WTC11 (cell line): Measurements from ENCODE around the gene OCA2. TPM values are rescaled to one million over a fixed set of nuclear protein-coding genes. Genes with fewer than 3 reads are reported as not detected.
"Not testable (repeated sequence)": the region's sequence is repeated elsewhere in the genome, so short reads cannot be mapped to it uniquely, and the experiment has no call there.

ENCODE experiments used
- ATAC-seq: fragments of 200-7000 bp; cut with Tn5 transposase; 2 replicates; pipeline ENCODE4 v1.10.0; 2021; ENCODE audit warnings: mild to moderate bottlenecking, moderate library complexity
- CTCF ChIA-PET: fragments of 300-600 bp; sonication (Branson Sonifier 250); formaldehyde crosslinking; loops from one replicate; lab custom pipeline; 2021; ENCODE audit warnings: antibody characterized with exemption; lab: Charles Lee
- POLR2A ChIA-PET: fragments of 350-600 bp; sonication (Branson Sonifier 250); formaldehyde crosslinking; loops from one replicate; lab custom pipeline; 2021; ENCODE audit warnings: antibody characterized with exemption; lab: Charles Lee
- DNase-seq: peaks from one replicate; pipeline ENCODE4 v3.0.0; 2021; ENCODE audit warnings: low spot score
- H3K27ac Mint-ChIP-seq: 2 replicates; pipeline ENCODE4 v1.8.0; 2021; ENCODE audit warnings: mixed read lengths
- H3K27me3 Mint-ChIP-seq: 2 replicates; pipeline ENCODE4 v1.8.0; 2021; ENCODE audit warnings: low read depth, mild to moderate bottlenecking, moderate library complexity, mixed read lengths
- H3K36me3 Mint-ChIP-seq: 2 replicates; pipeline ENCODE4 v1.8.0; 2021; ENCODE audit warnings: mixed read lengths
- H3K4me1 Mint-ChIP-seq: 2 replicates; pipeline ENCODE4 v1.8.0; 2022; ENCODE audit warnings: mixed read lengths
- H3K4me3 Mint-ChIP-seq: 2 replicates; pipeline ENCODE4 v1.8.0; 2021; ENCODE audit warnings: mild to moderate bottlenecking, moderate library complexity, mixed read lengths
- H3K9me3 Mint-ChIP-seq: 2 replicates; pipeline ENCODE4 v1.8.0; 2021; ENCODE audit warnings: mixed read lengths
- ATF1 ChIP-seq: sonication (generic); formaldehyde crosslinking; IDR thresholded peaks from 2 replicates; pipeline ENCODE4 v1.8.1; 2023; ENCODE audit warnings: mild to moderate bottlenecking, moderate library complexity, missing genetic modification reagents
- ELF4 ChIP-seq: sonication (generic); formaldehyde crosslinking; IDR thresholded peaks from 2 replicates; pipeline ENCODE4 v1.8.1; 2022; ENCODE audit warnings: low read depth, mild to moderate bottlenecking, moderate library complexity, missing genetic modification reagents
- EMX1 ChIP-seq: fragments of 250-450 bp; sonication (Bioruptor Pico); IDR thresholded peaks from 2 replicates; pipeline ENCODE4 v1.8.0; 2021; ENCODE audit warnings: mild to moderate bottlenecking
- ESRRA ChIP-seq: sonication (generic); formaldehyde crosslinking; IDR thresholded peaks from 2 replicates; pipeline ENCODE4 v1.8.1; 2022; ENCODE audit warnings: mild to moderate bottlenecking, missing genetic modification reagents, borderline replicate concordance
- FOXP4 ChIP-seq: sonication (generic); formaldehyde crosslinking; IDR thresholded peaks from 2 replicates; pipeline ENCODE4 v1.8.0; 2022; ENCODE audit warnings: mild to moderate bottlenecking, missing genetic modification reagents
- IRF1 ChIP-seq: sonication (generic); formaldehyde crosslinking; IDR thresholded peaks from 2 replicates; pipeline ENCODE4 v1.8.0; 2023; ENCODE audit warnings: missing genetic modification reagents
- NFYB ChIP-seq: sonication (generic); formaldehyde crosslinking; conservative IDR thresholded peaks from 2 replicates; pipeline ENCODE4 v1.8.0; 2022; ENCODE audit warnings: low read depth, missing genetic modification reagents
- NR1H2 ChIP-seq: sonication (generic); formaldehyde crosslinking; IDR thresholded peaks from 2 replicates; pipeline ENCODE4 v1.9.0; 2021; ENCODE audit warnings: mild to moderate bottlenecking, moderate library complexity, missing genetic modification reagents
- USF1 ChIP-seq: sonication (generic); formaldehyde crosslinking; IDR thresholded peaks from 2 replicates; pipeline ENCODE4 v1.8.0; 2022; ENCODE audit warnings: mild to moderate bottlenecking, missing genetic modification reagents
- ZNF138 ChIP-seq: sonication (generic); formaldehyde crosslinking; conservative IDR thresholded peaks from 2 replicates; pipeline ENCODE4 v1.8.1; 2022; ENCODE audit warnings: mild to moderate bottlenecking, moderate library complexity, missing genetic modification reagents
- ZNF232 ChIP-seq: sonication (generic); formaldehyde crosslinking; IDR thresholded peaks from 2 replicates; pipeline ENCODE4 v1.8.0; 2022; ENCODE audit warnings: mild to moderate bottlenecking, missing genetic modification reagents
- ZNF281 ChIP-seq: sonication (generic); formaldehyde crosslinking; IDR thresholded peaks from 2 replicates; pipeline ENCODE4 v1.8.0; 2023; ENCODE audit warnings: mild to moderate bottlenecking, missing genetic modification reagents
- ZNF416 ChIP-seq: fragments of 250-450 bp; sonication (Bioruptor Pico); IDR thresholded peaks from 2 replicates; pipeline ENCODE4 v1.9.0; 2021; ENCODE audit warnings: mild to moderate bottlenecking, inconsistent platforms
- ZNF425 ChIP-seq: fragments of 250-450 bp; sonication (Bioruptor Pico); conservative IDR thresholded peaks from 2 replicates; pipeline ENCODE4 v1.9.0; 2021; ENCODE audit warnings: mild to moderate bottlenecking
- ZNF532 ChIP-seq: fragments of 250-450 bp; sonication (Bioruptor Pico); IDR thresholded peaks from 2 replicates; pipeline ENCODE4 v1.9.0; 2021; ENCODE audit warnings: mild to moderate bottlenecking, borderline replicate concordance
- ZNF671 ChIP-seq: fragments of 250-450 bp; sonication (Bioruptor Pico); IDR thresholded peaks from 2 replicates; pipeline ENCODE4 v1.8.0; 2021; ENCODE audit warnings: mild to moderate bottlenecking
- total RNA-seq: library from RNA; stranded (reverse); gene quantifications from 3 replicates; pipeline ENCODE4 v1.2.3, GENCODE V29; 2021
- TF ChIP-seq, protein P1 (sequence below): fragments of 250-450 bp; sonication (Bioruptor Pico); IDR thresholded peaks from 2 replicates; pipeline ENCODE4 v1.9.0; 2021; ENCODE audit warnings: mild to moderate bottlenecking

OCA2 gene
- total RNA-seq, 1 experiment from 2014 or later, result 0.39 TPM

GRCh38 chr15:27767430-27767829 is 331.7 kb downstream of the OCA2 start:
- H3K27me3 Mint-ChIP-seq, DNase-seq: not testable (repeated sequence)
- Mint-ChIP-seq H3K9me3 (peaks cover 16% of the 10 kb centered on the region), H3K4me1 (peaks cover 40% of the 10 kb centered on the region), H3K36me3 (peaks cover 12% of the 10 kb centered on the region)
- TF ChIP-seq NFYB (CRISPR knock-in tag), result peak; percentile 63
- TF ChIP-seq, all 79 proteins: peak for 1; not testable (repeated sequence) for 78
- CTCF ChIA-PET, result interaction anchor here (1.0 to 3.3 kb wide), 5 partner anchors 22 to 876 kb away, joined by 3 to 20 read pairs (median 6); no protein-coding TSS in a partner anchor
- POLR2A ChIA-PET, H3K27ac Mint-ChIP-seq, H3K4me3 Mint-ChIP-seq, ATAC-seq: not testable (repeated sequence)

DNA sequence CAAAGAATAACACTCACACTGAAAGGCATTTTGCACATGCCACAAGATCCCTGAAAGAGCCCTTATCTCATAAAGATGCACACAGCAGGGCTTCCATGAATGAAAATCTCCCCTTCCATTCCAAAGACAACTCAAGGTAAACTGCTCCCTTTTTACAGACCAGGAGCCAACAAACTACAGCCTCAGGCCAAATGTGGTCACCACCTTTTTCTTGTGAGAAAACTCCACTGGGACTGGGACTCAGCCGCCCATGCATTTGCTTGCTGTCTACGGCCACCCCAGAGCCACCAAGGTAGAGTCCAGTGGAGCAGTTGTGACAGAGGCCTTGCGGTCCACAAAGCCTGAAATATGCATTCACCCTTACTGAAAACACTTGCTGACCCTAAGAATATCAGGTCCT is 334.8 kb downstream of the OCA2 start:
- H3K27me3 Mint-ChIP-seq, result peaks cover 5% of the 10 kb centered on the region; the same call in 1 of the 2 replicates
- TF ChIP-seq ZNF532 (CRISPR knock-in tag) (no peak), ZNF232 (CRISPR knock-in tag) (no peak), EMX1 (CRISPR knock-in tag) (no peak), IRF1 (CRISPR knock-in tag) (no peak), ZNF281 (no peak), ZNF416 (CRISPR knock-in tag) (no peak), ZNF671 (CRISPR knock-in tag) (no peak)
- TF ChIP-seq, protein P1, sequence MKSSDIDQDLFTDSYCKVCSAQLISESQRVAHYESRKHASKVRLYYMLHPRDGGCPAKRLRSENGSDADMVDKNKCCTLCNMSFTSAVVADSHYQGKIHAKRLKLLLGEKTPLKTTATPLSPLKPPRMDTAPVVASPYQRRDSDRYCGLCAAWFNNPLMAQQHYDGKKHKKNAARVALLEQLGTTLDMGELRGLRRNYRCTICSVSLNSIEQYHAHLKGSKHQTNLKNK (CRISPR knock-in tag), result no peak
- TF ChIP-seq, all 79 proteins: peak for 0
- ATAC-seq, result peak; percentile 43

GRCh38 chr15:27763514-27763913 is 335.6 kb downstream of the OCA2 start:
- Mint-ChIP-seq H3K9me3 (peaks cover 17% of the 10 kb centered on the region), H3K4me3 (no peak overlapping the region), H3K4me1 (peaks cover 30% of the 10 kb centered on the region), H3K27me3 (peaks cover 5% of the 10 kb centered on the region; the same call in 1 of the 2 replicates), H3K36me3 (peaks cover 12% of the 10 kb centered on the region), H3K27ac (no peak overlapping the region)
- TF ChIP-seq ZNF425 (CRISPR knock-in tag) (no peak), FOXP4 (CRISPR knock-in tag) (no peak), USF1 (CRISPR knock-in tag) (no peak), ELF4 (CRISPR knock-in tag) (no peak), ATF1 (CRISPR knock-in tag) (no peak), ZNF138 (no peak), NR1H2 (CRISPR knock-in tag) (no peak), ESRRA (CRISPR knock-in tag) (no peak)
- ChIA-PET POLR2A (no interaction called here), CTCF (interaction anchor here (1.0 kb wide), 1 partner anchor 84 kb away, joined by 3 read pairs; no protein-coding TSS in a partner anchor)
- DNase-seq (no peak), ATAC-seq (no peak)

More for the DNA sequence above, 334.8 kb downstream of the OCA2 start:
- ChIA-PET POLR2A (no interaction called here), CTCF (no interaction called here)
- no peak for DNase-seq
- H3K27ac Mint-ChIP-seq, result no peak overlapping the region
- peaks cover 38% of the 10 kb centered on the region for H3K4me1 Mint-ChIP-seq
- peaks cover 12% of the 10 kb centered on the region for H3K36me3 Mint-ChIP-seq
- H3K9me3 Mint-ChIP-seq, result peaks cover 16% of the 10 kb centered on the region
- no peak overlapping the region for H3K4me3 Mint-ChIP-seq
